CD4-positive, alpha-beta T cell treated with Interleukin-2 at 100 ng/mL for 4 hours (primary cell): ENCODE data around the gene MEGF11.

Experiments used
- DNase-seq: peaks from one replicate; pipeline ENCODE4 v3.0.0-alpha.2; 2020; ENCODE audit warnings: low spot score

Gene MEGF11

DNA sequence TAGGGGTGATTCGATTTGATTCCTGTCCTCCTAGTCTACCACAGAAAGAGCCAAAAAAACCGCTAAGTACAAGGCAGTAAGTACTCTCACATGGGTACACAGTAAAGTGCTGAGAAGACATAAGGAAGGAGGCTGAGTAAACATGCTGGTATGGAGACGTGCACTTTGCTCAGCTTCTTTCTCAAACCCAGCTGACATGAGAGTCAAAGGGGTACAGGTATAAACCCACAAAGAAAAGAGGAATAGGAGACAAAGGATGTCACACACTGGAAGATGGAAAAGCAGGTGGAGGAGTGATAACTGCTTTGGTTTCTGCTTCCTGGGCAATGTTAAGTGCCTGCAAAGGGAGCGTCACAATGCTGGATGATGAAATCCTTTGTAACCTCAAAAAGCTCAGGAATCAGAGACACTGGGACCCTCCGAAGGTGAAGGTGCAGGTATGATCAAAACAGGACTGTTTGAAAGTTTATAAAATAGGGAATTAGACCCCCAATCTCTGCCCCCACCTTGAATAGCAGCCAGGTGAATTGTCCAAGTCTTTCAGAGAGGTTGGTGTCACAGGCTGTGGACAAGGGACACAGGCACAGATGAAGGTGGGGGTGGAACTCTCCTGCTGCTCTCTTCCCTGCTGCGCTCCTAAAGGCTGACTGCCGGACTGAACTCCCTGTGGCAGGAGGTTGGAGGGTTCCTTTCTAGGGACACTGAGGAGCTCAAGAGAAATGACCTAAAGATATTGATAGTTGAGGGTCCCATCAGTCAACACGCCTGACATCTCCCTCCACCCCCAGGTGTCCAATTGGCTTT, 282.4 kb downstream of the MEGF11 start:
- no peak for DNase-seq

DNA sequence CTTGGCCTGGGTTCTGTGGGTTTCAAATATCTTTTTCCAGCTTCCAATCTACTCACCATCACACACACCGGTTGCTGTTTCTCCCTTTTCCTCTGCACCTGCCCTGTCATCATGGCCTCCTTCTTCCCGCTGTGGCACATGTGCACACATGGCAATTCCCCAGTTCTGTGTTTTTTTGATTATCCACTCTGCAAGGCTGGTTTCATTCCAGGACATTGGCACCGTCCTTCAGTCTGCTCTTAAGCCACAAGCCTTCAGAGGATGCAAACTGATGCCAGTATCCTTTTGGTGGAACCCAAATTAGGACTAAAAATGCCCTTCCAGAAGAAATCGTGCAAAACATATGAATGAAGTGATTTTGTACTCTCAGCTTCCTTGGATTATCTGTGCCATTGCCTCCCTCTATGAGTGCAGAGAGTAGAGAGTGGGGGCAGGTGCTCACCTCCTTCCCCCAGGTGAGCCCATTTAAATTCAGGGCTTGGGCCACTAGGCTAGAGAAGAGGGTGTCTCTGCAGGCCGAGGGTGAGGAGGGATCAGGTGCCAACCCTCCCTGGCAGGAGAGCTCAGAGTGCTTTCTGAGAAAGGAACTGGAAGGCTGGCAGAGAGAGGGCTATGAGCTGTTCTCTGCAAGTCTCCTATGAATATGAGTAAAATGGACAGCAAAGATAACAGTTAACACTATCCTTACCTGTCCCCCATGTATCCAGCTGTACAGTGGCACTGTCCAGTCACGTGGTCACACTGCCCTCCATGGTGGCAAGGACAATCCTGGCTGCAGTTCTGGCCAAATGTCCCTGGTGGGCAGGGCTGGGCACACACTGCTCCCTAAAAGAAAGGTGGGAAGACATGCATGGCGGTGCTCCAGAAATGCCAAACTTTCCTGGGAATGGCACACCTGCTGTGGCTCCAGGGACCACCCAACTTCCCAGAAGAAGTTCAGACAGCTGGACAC, 283.4 kb downstream of the MEGF11 start:
- no peak for DNase-seq

- DNase-seq = no peak
Observed at GRCh38 chr15:65968511-65968910, 285.0 kb downstream of the MEGF11 start.

DNA sequence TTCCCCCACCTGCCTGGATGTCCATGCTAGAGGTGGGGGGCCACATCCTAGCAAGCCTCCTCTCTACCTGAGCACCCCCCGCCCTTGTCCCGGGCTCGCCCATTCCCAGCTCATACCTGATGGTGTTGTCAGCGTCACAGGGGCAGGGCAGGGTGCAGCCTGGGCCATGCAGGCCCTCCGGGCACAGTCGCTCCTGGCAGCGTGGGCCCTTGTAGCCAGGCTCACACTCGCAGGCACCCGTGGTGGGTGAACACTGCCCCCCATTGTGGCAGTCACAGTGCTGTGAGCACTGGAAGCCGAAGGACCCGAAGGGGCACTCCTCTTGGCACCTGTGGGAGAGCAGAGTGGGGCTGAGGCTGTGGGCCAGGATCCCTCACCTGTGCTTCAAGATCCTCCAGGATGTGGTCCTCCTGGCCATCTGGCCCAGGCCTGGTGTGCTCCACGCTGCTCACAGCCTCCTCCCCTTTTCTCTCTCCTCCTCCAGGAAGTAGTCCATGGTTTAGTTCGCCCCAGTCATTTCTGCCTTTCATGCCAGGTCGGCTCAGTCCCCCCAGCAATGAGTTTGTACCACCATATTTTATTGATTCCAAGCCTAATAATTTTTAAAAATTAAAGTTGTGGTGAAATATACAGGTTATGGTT, 288.6 kb downstream of the MEGF11 start:
- DNase-seq = no peak

DNA sequence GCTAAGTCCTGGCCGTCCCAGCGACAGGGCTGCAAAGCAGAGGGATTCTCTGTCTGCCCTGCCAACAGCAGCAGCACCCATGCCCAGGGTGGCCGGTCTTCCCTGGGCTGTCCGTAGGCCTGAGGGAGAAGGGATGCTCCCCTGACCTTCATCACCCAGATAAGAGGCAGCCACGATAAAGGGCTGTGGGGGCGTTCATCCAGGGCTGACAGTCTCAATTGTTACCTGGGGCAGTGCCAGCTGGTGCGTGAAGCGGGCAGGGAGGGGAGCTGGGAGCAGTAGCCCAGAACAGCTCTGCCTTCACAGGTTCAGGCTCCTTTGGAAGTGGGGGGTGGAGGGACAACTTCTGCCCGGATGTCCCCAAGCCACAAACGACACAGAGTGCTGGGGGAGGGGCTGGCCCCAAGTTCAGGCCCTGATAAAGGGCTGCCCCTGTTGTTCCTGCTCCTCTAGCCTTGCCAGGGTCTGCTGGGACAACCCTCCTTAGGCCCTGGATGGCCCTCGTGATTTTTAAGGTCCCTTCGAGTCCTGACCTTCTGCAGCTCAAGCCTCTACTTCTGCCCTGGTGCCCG, 289.6 kb downstream of the MEGF11 start:
- no peak for DNase-seq

DNA sequence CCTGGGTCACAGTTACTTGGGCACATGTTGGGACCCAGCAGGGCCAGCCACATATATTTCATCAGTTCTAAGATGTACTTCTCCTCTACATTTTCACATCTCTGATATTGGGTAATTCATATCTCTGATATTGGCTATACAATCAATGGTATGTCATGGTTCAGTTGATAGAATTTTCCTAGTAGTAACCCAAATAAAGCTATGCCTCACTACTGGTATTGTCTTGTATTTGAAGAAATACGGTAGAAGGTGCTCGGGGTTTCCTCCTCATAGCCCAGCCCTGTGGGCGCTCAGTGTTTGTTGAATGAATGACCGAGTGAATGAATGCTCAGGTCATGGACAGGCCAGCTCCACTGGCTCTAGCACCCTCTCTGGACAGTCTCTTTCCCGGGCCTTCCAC, 290.2 kb downstream of the MEGF11 start:
- no peak for DNase-seq

- no peak for DNase-seq
Observed at GRCh38 chr15:65962187-65962586, 291.4 kb downstream of the MEGF11 start.

GRCh38 chr15:65960586-65960985, 293.0 kb downstream of the MEGF11 start:
- no peak for DNase-seq

DNA sequence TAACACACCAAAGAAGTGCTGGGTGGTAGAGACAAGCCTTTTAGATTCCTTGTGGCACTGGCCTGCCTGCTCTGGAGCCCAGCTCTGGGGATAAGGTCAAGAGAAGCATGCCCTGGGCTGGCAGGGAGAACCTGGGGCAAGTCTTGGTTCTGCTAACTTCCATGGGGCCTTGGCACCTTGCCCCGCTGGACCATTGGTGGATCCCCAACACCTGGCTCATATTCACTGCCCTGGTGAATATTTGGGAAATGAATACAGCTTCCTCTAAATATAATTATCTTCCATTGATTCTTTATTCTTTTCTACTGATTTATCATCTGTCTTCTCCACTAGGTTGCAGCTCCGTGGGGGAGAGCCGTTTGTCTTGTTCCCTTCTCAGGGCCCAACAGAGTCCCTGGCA, 294.7 kb downstream of the MEGF11 start:
- DNase-seq = no peak

GRCh38 chr15:65957451-65957850, 296.1 kb downstream of the MEGF11 start:
- no peak for DNase-seq

GRCh38 chr15:65956899-65957298, 296.7 kb downstream of the MEGF11 start:
- DNase-seq = no peak

DNA sequence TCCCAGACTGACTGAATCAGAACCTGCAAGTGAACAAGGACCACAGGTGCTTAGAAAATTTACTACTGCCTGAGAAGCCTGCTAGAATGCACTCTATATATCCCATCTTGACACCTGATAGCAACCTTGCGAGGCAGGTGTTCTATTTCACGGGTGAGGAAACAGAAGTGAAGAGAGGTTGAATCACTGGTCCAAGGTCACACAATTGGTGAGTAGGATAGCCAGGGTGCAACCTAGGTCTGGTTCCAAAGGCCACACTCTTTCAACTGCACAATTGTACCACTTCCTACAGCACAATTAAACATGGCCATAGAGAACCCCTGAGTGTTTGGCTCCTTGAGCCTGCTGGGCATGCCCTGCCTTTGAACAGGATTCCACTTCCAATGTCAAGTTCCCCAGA, 297.2 kb downstream of the MEGF11 start:
- DNase-seq = no peak

DNA sequence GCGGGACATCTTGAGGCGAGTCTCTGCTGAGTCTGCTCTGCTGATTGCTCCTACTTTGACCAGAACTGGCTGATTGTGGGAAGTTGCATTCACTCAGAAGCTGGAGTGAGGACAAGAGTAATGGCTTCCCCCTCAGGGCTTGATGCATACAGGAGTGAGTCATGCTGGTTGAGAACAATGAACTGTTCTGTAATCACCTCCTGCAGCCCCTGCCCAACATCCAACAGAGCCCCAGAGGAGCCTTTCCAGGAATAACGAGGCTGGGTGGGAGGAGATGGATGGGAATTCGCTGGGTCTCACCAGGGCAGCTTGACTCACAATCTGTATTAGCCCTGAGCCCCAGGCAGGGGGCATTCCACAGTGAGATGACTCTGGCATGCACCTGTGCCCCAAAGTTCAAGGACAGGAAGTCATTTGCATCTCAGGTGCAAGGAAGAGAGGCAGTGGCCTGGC, 299.2 kb downstream of the MEGF11 start:
- DNase-seq = no peak

DNA sequence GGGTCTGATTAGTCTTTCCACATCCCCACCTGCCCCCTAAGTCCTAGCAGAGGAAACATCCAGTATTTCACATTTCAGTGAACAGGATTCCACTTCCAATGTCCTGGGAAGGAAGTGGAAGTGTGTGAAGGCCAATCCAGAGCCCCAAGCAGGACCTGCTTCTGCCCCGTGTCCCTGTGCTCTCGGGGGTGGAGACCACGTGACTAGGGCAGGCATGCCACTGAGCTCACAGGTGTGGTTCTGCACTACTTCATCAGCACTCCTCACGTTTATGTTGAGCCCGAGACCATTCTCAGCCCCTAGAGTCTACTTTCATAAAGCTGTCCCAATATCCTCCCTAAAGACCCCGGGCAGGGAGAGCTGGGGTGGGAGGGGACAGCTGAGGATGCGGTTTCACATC, 299.9 kb downstream of the MEGF11 start:
- DNase-seq = no peak

GRCh38 chr15:65952391-65953053, 301.0 kb downstream of the MEGF11 start:
- no peak for DNase-seq

DNA sequence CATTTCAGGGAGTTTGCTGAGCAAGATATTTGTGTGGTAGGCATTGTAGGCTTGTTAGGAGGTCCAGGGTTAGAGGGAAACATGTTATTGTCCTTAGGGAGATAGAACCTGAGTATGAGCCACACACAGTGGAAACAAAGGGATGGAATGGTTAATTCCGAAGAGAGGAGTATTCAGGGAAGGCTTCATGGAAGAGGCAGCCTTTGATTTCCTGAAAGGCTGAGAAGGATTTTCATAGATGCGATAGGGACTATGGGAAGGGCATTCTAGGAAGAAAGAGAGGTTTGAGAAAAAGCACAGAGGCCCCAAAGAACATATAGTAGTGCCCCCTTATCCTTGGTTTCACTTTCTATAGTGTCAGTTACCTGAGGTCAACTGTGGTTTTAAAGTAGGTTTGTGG, 302.5 kb downstream of the MEGF11 start:
- no peak for DNase-seq

GRCh38 chr15:65949491-65949890, 304.1 kb downstream of the MEGF11 start:
- no peak for DNase-seq

GRCh38 chr15:65949011-65949410, 304.5 kb downstream of the MEGF11 start:
- no peak for DNase-seq

DNA sequence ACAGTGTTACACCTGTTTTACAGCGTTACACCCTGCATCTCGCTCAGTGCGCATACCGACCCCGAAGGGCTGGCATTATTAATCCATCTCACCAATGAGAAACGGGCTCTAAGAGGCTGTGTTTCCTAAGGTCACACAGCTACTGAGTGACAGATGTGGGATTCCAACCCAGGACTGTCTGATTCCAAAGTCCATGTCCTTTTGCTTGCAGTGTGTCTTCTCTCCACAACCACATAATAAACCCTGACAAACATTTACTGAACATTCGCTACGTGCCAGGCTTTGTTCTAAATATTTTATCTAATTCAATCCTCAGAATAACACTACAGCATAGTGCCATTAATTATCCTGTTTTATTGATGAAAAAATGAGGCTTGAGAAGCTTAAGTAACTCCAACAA, 305.2 kb downstream of the MEGF11 start:
- DNase-seq = no peak

DNA sequence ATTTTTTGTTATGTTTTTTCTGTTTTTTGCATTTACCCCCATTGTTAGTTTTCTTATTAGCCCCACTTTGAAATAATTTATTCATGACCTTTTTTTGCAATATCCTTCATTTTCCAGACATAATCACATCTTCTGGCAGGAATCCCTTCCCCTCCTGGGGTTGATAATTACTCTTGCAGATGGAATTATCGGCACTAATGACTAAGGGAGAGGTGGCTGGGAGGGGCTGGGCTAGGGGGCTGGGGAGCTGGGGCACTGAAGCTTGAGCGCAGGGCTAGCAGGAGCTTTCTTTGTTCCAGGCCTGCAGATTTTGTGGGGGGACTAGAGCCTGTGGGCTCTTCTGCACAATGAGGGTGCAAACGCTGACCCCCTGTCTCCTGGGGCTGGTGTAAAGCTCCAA, 306.5 kb downstream of the MEGF11 start:
- no peak for DNase-seq

DNA sequence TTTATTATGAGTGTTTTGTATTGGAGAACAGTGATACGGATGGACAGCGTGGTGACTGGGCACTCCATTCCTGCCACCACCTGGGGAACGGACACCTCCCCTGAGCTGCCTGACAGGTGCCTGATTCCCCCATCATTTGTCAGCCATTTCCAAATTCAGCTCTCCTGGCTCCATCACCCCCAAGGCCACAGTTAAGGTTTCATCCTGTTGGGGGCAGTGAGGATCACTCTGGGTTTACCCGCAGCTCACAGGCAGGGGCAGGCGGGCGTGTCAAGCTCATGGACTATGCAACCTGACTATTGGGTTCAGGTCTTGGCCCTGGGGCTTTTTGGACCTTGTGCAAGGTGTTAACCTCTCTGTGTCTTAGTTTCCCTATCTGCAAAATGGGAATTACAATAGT, 307.9 kb downstream of the MEGF11 start:
- no peak for DNase-seq

GRCh38 chr15:65944404-65944803, 309.1 kb downstream of the MEGF11 start:
- no peak for DNase-seq
